Myocyte (in vitro differentiated cells): Measurements from ENCODE around the gene SH3RF3. TPM values are rescaled to one million over a fixed set of nuclear protein-coding genes. Genes with fewer than 3 reads are reported as not detected.

ENCODE experiments used
- DNase-seq: peaks from one replicate; pipeline ENCODE4 v3.0.0-alpha.2; 2012; ENCODE audit warnings: low read depth
- total RNA-seq: library from RNA; depleted of rRNA; stranded (reverse); fragments of >200 nt; gene quantifications from 2 replicates; pipeline ENCODE4 v1.2.3, GENCODE V29; 2014

Gene SH3RF3
- total RNA-seq, 1 donor from 2014 or later, result 5.3 TPM

DNA sequence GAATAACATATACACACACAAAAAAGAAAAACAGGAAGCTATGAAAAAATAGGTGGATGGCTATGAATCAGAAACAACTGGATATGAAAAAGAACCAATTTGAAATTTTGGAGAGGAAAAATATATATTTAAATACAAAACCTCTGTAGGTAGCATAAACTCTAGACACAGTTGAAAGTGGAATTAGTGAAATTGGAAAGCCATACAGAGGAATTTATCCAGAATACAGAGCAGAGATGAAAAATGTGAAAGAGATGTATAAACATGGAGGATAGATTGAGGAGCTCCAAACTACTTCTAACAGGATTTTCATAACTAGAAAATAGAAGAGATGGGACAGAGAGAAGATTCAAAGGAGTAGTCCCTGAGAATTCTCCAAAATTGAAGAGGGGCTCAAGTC is 315.9 kb downstream of the SH3RF3 start:
- no peak for DNase-seq

DNA sequence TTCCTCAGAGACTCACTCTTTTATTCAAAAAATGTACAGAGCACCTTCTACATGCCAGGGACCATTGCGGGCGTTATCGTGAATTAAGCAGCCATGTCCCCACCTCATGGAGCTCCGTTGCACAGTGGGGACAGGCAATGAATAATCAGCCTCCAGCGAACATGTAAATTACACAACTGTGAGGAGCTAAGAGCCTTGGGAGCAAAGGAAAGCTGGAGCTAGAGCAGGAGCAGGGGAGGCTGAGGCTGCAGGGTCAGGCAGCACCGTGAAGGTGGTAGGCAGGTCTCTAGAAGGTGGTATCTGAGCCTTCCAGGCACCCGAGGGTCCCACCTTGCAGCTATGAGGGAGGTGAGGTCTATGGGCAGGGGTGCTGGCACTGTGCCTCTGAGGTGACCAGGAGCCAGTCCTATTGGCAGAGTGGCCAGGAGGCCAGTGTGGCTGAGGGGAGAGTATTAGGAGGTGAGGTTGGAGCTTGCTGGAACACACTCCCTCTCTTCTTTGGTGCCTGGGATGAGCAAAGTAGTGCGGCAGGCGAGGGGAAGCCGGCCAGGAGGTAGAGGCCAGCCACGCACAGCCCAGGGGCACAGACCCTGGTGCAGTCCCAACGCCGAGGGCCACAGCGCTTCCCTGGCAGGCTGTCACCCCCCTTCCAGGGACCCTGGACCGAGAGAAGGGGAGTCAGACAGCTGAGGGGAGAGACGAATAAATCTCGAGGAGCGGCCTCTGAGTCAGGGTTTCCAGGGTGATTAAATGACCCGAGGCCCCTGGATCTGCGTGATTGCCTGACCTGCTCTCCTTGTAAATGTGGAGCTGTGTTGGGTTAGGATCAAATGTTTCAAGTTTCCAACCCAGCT is 317.5 kb downstream of the SH3RF3 start:
- peak; percentile 68 for DNase-seq

DNA sequence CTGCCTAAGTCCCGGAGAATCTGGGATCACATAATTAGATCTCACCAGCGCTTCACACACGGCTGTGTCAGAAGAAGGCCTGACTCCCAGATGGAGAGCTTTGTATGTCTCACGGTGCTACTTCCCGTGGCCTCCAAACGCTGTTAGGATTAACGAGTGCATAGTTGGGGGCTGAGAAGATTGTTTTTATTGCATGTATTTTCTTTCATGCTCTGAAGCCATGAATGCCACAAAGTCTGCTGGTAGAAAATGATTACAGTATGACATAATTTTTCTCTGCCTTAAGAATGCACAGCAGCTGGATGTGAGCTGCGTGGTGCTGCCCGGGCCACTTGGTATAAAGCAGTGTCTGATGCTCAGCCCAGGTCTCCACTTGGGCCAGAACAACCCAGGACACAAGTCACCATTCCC is 318.3 kb downstream of the SH3RF3 start:
- peak; percentile 98 for DNase-seq

DNA sequence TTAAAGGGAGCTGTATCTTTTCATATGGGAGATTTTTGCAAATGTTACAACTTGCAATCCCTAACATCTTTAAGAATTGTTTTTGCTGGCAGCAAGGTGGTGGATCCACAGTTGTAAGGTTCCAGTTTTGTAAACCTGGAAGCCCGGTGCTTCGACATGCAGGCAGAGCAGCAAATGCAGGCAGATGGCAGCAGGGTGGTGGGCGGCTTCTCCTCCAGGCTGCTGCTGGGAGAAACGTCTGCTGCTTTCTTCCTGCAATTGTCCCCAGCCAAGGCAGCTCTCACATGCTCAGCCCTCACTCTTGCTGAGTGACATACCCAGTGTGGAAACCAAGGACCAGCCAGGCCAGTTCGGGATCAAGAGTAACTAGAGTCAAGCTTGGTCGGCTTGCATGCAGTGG is 318.8 kb downstream of the SH3RF3 start:
- DNase-seq, result peak; percentile 34

DNA sequence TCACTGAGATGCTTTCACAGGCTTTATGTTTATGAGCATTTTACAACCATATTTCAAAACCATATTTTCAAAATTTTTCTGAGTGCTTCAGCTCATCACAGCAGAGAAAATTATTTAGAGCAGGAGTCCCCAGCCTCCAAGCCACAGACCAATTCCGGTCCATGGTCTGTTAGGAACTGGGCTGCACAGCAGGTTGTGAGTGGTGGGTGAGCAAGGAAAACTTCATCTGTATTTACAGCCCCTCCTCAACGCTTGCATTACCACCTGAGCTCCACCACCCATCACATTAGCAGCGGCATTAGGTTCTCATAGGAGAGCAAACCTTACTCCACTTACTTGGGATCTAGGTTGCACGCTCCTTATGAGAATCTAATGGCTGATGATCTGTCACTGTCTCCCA is 319.2 kb downstream of the SH3RF3 start:
- DNase-seq, result no peak

DNA sequence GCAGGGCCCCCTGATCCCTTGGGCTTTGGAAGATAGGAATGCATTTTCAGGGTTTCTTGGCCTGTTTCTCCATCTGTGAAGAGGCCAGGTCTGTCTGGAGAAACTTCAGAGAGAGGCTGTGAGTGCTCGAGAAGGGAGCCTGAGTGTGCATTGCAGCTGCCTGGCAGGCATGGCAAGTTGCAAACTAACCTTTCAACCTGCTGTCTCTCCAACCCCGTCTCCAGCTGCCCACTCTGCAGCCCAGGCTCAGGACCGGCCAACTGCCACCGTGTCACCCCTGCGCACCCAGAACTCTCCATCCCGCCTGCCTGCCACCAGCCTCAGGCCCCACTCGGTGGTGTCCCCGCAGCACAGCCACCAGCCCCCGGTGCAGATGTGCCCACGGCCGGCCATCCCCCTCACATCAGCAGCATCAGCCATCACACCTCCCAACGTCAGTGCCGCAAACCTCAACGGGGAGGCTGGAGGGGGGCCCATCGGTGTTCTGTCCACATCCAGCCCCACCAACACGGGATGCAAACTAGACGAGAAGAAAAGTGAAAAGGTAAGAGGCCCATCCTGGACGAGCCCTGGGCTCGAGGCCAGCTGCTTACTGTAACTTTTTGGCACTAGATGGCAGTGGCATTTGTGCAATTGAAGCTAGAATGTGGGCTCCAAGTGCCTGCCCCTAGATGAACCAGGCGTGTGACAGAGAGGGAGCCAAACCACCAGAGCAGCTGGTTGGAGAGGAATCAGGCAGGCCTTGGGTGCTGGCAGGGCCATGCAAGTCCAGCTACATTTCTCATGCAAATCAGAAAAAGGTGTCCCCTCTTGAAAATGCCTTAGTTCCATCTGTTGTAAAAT is 320.2 kb downstream of the SH3RF3 start:
- peak; percentile 96 for DNase-seq

DNA sequence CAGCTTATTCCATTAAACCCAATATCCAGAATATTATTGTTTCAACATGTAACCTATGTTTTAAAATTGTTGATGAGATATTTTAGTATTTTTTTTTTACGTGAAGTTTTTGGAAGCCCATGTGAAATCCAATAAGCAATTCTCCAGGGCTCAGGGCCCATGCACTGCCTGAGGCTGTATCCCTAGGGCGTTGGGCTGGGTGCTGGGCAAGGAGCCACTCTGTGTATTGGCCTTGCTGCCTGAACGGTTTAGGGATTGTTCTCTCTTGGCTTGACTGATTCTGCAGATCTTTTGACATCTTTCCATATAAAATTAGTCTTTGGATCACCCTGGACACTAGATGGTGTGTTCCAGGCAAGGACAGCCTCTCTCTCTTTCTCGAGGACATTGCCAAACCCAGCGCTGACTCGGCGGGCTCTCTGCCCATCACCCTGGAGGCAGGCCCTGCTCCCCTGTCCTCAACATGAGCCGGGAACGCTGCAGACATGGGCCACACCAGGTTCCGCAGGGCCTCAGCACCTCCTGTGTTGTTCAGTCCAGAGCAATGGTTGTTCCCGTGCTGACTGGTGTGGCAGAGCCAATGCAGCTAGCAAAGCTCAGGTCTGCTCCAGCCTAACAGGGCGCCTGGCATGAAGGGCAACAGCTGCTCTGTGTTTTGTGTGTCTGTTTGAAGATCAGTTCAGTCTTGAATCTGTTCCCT is 321.7 kb downstream of the SH3RF3 start:
- DNase-seq, result peak; percentile 63

DNA sequence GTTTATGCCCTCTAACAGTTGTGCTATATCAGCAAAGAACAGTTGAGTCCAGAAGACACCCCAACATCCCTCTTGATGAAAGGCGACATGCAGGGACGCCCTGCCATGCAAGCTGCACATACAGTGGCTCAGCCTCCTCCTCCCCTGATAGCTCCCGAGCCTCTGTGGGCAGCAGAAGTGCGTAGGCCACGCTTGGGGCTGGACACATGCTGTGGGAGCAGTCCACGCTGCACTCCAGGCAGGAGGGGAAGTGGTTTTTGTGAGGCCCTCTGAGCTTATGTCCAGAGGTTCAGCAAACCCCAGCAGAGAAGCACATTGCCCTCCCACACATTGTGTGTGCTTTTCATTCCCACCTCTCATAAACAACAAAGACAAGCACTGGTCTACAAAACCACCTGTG is 322.7 kb downstream of the SH3RF3 start:
- DNase-seq, result no peak

DNA sequence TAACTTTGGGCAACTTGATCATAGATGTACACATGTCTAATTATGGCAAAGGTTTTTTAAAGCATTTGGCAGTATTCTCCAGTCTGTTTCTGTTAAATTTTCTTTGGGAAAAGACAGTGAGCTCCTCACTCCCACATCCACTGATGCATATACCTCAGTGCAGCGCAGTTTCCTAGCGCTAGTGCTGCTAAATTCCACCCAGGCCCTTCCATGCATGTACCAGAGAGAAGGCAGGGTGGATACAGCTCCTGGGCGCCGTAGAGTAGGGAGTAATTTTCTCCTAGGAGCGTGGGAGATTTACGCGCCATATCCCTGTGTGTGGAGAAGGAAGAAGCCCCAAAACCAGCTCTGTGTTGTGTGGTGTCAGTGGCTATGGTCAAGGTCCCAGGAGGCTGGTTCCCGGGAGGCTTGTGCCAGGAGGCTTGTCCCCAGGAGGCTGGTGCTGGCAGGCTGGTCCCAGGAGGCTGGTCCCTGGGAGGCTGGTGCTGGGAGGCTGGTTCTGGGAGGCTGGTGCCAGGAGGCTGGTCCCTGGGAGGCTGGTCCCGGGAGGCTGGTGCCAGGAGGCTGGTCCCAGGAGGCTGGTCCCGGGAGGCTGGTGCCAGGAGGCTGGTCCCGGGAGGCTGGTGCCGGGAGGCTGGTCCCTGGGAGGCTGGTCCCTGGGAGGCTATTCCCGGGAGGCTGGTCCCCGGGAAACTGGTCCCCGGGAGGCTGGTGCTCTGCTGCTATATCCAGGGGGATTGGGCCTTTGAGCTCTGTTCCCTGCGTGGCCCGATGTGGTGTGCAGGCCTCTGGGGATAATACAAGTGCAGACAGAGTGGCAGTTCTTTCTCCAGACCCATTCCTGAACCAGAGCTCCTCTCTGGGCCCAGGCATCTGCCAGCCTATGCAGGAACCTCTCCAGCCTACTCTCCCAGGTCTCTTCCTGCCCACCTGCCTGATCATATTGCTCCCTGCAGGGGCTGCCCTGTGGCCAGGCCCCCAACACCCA is 323.6 kb downstream of the SH3RF3 start:
- no peak for DNase-seq

DNA sequence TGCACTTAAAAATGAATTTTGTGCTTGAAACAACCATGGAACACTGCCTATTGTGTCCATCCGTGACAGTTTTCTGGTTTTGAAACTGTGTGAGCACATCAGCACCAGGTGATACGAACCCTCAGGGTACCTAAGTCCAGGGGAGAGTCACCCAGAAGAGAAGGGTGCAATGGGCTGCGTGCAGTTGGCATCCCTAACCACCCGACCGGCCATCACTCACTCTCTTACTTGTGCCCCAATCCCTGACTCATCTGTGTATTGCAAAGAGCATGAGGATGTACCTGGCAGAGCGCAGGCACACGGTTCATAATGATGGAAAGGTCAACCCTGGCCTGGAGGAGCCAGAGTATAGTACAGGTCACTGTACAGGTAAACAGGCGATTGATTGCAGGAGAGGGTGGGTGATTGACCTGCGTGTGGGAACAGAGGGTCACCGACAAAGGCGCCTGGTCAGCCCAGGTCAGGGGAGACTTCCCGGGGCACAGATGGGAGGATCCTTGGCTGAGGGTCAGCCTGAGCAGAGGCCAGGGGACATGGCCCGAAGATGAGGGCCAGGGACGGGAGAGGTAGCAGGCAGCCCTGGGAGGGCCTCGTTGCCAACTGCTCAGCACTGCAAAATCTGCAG is 324.5 kb downstream of the SH3RF3 start:
- DNase-seq, result no peak

DNA sequence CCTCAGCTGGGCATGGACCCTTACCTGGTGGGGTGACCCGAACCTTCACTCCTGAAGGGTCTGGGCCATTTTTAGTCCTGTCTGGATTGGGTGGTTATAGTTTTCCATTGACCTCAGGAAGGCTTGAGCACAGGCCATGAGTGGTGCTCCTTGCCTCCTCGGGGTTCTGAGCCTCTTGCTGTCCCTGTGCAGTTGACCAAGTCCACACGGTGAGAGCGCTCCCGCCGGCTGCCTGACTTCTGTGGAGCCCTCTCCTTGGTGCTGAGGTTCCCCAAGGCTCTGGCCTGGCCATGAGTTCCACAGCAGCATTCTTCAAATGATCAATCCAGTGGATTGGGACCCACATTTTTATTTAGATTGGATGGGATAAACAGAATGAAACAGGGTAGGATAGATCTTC is 325.3 kb downstream of the SH3RF3 start:
- no peak for DNase-seq

DNA sequence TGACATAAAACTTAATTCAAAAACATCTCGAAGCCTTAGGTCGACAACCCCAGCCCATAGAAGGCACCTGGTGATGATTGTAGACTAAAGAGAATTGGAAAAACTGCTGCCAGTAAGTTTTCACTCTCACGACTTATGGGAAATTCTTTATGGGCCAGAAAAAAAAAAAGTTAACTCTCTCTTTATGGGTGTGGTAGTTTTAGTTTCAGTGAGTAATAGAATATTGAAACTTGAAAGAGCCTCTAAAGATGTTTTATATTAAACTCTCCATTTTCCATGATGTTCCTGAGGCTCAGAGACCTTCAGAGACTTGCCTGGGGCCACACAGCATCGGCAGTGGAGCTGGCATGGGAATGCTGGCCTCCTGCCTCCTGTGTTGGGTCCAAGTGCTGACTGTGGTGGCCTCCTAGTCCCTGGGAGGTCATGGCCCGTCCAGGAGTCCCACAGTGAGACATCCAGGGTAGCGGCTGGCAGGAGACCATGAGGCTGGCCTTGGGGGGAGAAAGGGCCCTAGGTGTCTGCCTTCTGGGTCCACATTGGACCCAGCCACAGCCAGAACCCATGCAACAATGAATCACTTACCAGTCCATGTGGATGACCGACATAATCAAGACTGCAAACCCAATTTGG is 325.9 kb downstream of the SH3RF3 start:
- no peak for DNase-seq

DNA sequence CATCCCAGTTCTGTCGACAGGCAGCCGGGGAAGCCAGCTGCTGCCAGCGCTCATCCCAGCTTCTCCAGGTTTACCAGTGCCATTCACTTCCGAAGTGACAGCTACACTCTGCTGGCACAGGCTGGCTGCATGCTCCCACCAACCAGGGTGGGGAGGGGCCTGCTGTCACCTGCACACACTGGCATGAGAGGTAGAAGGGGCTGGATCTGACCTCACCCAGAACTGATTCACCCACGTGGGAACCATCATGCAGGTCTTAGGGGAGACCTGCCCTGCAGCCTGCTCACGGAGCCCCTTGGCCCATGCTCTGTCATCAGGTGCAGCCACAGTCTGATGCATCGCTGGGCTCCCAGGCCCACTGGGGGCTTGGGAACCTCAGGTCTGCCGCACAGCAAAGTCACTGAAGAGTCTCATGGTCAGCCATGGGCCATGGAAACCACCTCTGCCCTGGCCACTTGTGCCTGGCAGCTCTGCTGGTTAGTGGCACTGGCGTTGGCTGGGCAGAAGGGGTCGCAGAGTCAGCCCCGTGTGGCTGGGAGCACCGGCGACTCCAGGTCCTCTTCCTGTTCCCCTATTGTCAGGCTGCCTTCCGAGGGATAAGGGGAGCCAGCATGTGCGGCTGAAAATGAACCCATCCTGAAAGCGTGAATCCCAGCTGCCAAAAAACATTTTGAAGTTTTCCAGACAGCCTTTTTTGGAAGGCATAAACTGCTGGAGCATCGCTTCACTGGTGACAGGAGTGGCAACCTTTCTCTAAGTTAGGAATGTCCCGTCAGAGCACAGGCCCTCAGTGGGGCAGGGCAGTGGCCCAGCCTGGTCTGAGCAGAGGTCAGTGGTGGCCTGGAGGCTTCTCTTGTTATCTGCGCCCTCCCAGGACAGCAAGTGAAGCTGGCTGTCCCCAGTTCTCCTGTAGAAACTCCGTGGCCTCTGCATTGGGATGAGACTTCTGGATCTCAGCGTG is 327.0 kb downstream of the SH3RF3 start:
- no peak for DNase-seq

DNA sequence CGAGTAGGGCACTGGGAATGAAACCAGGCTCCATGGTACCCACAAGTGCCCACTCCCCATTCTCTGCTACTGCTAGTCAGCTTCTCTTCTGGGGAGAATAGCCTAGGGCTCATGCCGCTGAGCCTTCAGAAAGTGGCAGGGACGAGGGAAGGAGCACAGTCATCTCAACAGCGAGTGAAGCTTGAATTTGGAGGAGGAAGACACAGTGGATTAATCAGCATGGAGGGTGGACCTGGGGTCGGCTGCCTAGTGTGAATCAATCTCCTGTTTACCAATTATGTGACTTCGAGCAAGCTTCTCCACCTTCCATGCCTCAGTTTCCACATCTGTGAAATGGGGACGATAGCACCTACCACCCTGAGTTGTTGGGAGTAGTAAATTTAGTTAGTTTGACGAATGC is 327.8 kb downstream of the SH3RF3 start:
- DNase-seq, result no peak

DNA sequence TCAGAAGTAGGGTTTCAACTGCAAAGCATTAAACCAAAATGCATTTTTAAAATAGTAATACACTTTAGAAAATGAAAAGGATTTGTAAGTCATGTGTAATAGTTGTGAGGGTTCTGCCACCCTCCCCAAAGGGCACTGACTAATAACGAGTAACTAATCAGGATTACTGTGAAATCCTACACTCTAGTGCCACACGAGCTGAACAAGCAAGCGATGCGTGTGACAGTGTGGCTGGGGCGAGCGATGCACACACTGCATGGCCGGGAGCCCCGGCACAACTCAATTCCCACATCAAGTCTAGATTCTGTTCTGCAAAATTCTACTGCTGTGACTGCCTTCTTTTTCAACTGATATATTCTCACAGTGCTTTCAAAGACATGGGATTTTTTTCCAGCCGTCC is 328.4 kb downstream of the SH3RF3 start:
- no peak for DNase-seq

DNA sequence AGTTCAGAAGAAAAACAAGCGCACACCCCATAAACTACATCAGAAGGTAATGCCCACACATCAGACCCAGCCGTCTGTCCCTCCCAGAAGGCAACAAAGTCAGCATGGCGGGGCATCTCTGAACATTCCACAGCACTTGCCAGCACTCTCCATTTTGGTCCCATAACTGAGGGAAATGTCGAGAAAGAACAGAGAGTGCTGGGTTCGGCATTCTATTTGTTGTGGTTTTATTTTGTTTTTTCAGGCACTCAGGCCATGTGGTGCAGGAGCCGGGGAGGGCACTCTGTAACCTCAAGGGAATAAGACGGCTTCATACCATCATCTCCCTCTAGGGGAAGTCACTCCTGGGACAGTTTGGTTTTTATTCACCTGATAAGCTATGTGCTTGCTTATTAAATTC is 328.8 kb downstream of the SH3RF3 start:
- peak; percentile 80 for DNase-seq

DNA sequence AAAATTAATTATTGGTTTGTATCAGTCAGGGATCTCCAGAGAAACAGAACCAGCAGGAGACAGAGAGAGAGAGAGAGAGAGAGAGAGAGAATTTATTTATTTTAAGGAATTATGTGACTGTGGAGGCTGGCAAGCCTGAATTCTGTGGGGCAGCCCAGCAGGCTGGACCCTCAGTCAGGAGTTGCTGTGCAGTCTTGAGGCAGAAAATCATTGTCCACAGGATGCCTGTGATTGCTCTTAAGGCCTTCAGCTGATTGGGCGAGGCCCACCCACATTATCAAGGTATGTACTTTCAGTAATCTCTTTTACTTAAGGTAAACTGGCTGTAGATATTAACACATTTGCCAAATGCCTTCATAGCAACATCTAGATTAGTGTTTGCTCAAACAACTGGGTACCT is 329.5 kb downstream of the SH3RF3 start:
- DNase-seq, result no peak

DNA sequence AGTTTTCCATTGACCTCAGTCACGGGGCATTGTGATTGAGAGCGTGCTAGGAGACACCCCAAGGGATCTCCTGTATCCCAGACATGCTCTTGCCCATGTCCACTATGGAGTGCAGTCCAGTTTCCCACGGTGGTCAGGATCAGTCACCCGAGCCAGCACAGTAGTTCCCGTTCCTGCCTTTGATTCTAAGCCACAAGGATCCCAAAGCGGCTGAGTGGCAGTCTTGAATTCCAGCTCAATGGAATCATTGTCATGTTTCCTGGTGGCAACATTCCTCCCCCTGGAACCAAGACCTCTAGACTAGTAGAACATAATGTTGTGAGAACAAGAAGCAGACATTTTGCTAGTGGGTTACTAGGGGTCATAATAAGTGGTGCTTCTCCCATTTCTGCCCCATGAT is 330.5 kb downstream of the SH3RF3 start:
- peak; percentile 97 for DNase-seq
